ENCODE results near the gene EIF4G2.

The EIF4G2 gene

DNA sequence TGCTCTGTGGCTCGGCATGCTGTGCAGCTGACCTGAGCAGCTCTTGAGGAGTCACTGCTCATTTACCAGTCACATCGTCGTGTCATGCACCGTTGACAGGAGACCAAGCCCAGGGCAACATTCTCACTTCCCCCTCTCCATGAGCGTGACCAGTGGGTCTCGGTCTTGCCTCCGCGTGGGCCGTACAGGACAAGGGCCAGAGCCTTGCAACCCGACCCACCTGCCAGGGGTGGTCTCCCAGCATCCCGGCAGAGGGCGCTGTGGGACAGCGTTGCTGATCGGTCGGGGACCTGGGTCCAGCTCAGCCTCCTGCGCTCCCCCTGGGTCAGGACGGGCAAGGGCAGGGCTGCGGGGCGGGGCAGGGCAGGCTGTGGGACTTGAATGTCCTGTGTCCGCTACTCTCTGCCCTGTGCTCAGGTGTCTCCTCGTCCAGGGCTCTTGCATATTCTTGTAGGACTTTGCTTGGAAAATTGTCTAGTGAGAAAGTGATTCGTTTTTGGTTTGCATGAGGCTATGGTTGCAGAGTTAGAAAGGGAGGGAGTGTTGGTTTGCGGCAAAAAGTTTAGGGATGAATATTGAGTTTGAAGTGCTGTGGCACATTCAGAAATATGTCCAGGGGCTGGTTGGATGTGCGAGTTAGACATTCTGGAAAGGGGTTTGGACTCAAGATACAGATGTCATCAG lies 16.2 kb downstream of the EIF4G2 start:
- H3K4me2 ChIP-seq (ENCODE audit: low read length) = no peak overlapping the region
- no peak overlapping the region for H3K27ac ChIP-seq
- no peaks in the 10 kb centered on the region for H3K4me1 ChIP-seq
- no peaks in the 10 kb centered on the region for H3K9me3 ChIP-seq (ENCODE audit: control insufficient read depth, low read length)
- TF ChIP-seq, protein P1, sequence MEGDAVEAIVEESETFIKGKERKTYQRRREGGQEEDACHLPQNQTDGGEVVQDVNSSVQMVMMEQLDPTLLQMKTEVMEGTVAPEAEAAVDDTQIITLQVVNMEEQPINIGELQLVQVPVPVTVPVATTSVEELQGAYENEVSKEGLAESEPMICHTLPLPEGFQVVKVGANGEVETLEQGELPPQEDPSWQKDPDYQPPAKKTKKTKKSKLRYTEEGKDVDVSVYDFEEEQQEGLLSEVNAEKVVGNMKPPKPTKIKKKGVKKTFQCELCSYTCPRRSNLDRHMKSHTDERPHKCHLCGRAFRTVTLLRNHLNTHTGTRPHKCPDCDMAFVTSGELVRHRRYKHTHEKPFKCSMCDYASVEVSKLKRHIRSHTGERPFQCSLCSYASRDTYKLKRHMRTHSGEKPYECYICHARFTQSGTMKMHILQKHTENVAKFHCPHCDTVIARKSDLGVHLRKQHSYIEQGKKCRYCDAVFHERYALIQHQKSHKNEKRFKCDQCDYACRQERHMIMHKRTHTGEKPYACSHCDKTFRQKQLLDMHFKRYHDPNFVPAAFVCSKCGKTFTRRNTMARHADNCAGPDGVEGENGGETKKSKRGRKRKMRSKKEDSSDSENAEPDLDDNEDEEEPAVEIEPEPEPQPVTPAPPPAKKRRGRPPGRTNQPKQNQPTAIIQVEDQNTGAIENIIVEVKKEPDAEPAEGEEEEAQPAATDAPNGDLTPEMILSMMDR (IDR thresholded peaks at IDR 0.05) = peak; percentile 65
- peak overlapping the region; percentile 16 for H2AFZ ChIP-seq
- H3K36me3 ChIP-seq (ENCODE audit: control insufficient read depth, insufficient read depth, low read length) = no peaks in the 10 kb centered on the region
- H3K27me3 ChIP-seq (ENCODE audit: control insufficient read depth, insufficient read depth, low read length) = no peaks in the 10 kb centered on the region
- no peak overlapping the region for H3K4me3 ChIP-seq (ENCODE audit: low read depth, low read length)
- no peak overlapping the region for H3K9ac ChIP-seq
- no peaks in the 10 kb centered on the region for H3K79me2 ChIP-seq

GRCh38 chr11:10786451-10786850 lies 22.3 kb downstream of the EIF4G2 start:
- Histone ChIP-seq H3K27me3 (ENCODE audit: control insufficient read depth, insufficient read depth, low read length) (no peaks in the 10 kb centered on the region), H3K9ac (no peak overlapping the region), H3K4me1 (no peaks in the 10 kb centered on the region), H3K4me3 (ENCODE audit: low read depth, low read length) (no peak overlapping the region), H3K36me3 (ENCODE audit: control insufficient read depth, insufficient read depth, low read length) (no peaks in the 10 kb centered on the region), H3K9me3 (ENCODE audit: control insufficient read depth, low read length) (no peaks in the 10 kb centered on the region), H2AFZ (no peak overlapping the region), H3K4me2 (ENCODE audit: low read length) (no peak overlapping the region), H3K27ac (no peak overlapping the region), H3K79me2 (no peaks in the 10 kb centered on the region)
- TF ChIP-seq, protein P1 (IDR thresholded peaks at IDR 0.05) = no peak

GRCh38 chr11:10785146-10785474 lies 23.6 kb downstream of the EIF4G2 start:
- H3K4me2 ChIP-seq (ENCODE audit: low read length) = no peak overlapping the region
- no peaks in the 10 kb centered on the region for H3K4me1 ChIP-seq
- no peaks in the 10 kb centered on the region for H3K79me2 ChIP-seq
- no peaks in the 10 kb centered on the region for H3K36me3 ChIP-seq (ENCODE audit: control insufficient read depth, insufficient read depth, low read length)
- no peak overlapping the region for H3K9ac ChIP-seq
- no peak overlapping the region for H2AFZ ChIP-seq
- no peaks in the 10 kb centered on the region for H3K9me3 ChIP-seq (ENCODE audit: control insufficient read depth, low read length)
- H3K27ac ChIP-seq = no peak overlapping the region
- no peaks in the 10 kb centered on the region for H3K27me3 ChIP-seq (ENCODE audit: control insufficient read depth, insufficient read depth, low read length)
- TF ChIP-seq, protein P1 (IDR thresholded peaks at IDR 0.05) = no peak
- H3K4me3 ChIP-seq (ENCODE audit: low read depth, low read length) = no peak overlapping the region

DNA sequence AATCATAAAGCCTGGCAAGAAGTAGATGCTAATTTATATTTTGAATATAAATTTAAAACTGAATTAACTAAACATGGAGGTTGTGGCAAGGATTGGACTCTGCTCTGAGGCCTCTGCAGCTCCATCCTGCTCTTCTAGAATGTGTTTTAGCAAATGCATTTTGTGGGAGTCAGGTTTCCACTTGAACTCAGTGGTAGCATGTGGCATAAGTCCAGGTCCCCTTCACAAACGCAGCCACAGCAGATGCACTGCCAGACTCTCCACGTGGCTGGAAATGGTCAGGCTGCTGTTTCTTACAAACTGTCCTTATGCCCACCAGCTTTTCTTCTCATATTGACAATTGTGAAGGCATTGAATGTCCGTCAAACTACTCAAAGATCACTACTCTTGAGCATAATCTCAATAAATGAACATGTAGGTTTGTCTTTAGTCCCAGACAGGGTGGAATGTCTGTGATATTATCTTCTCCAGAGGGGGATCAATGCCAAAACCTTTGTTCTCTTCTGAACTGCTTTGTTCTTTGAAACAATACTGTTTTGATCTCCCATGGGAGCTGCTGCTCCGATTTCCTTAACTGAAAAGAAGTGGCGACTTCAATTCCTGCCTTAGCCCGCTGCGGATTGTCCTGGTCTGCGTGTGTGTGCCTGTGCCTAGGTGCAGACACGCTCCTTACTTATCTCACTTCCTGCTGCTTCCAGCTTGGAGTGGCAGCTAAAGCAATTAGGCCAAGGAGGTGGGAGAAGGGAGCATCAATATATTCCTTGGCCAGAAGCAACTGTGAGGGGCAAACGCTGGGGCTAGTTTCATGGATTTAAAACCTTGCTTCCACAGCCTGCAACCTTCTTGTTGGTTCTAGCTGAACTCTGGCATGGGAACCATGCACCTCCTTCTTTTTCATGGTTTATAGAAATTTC lies 24.2 kb downstream of the EIF4G2 start:
- Histone ChIP-seq H2AFZ (no peak overlapping the region), H3K4me3 (ENCODE audit: low read depth, low read length) (no peak overlapping the region), H3K27me3 (ENCODE audit: control insufficient read depth, insufficient read depth, low read length) (no peaks in the 10 kb centered on the region), H3K9me3 (ENCODE audit: control insufficient read depth, low read length) (no peaks in the 10 kb centered on the region), H3K36me3 (ENCODE audit: control insufficient read depth, insufficient read depth, low read length) (no peaks in the 10 kb centered on the region), H3K27ac (no peak overlapping the region), H3K4me1 (no peaks in the 10 kb centered on the region), H3K9ac (no peak overlapping the region), H3K79me2 (no peaks in the 10 kb centered on the region), H3K4me2 (ENCODE audit: low read length) (no peak overlapping the region)
- TF ChIP-seq, protein P1 (IDR thresholded peaks at IDR 0.05) = no peak
